ENCODE results near the gene RAB11FIP5. TPM values are rescaled to one million over a fixed set of nuclear protein-coding genes. Genes with fewer than 3 reads are reported as not detected.

RAB11FIP5 gene
- total RNA-seq, 2 experiments from 2014 or later: 12.6 to 13.8 TPM

DNA sequence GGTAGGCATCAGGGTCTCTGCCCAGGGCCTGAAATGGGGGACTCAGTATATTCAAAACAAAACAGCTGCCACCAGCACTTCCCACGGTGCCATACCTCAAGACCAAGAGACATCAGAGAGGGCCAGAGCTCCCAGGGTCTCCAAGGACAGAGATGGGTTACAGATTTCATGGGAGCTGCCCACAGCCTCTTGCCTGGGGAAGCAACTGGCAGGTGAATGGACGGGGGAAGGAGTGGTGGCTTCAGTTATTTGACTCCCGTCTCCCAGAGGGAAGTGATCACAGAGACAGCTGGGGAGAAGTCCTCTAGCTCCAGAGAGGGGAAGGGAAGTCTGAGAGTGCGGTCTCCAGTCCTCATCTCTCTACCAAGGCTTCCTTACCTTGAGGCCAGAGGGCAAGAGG is 25.4 kb downstream of the RAB11FIP5 start:
- intact Hi-C loops (cut with DNase I, micrococcal nuclease): loop anchor here in 1 of 2 experiments (5.0 kb wide), 1 partner anchor 95 kb away; no protein-coding TSS in a partner anchor
- Histone ChIP-seq H3K9me3 (ENCODE audit: control insufficient read depth in 1 of 2, insufficient read depth in 1 of 2, low read length in 2 of 2) (no peaks in the 10 kb centered on the region), H3K4me1 (ENCODE audit: insufficient read depth, low read length) (peaks cover 3% of the 10 kb centered on the region), H3K4me3 (ENCODE audit: low read length) (no peak overlapping the region), H3K27me3 (ENCODE audit: control insufficient read depth in 1 of 2, insufficient read depth in 2 of 2, low read length in 2 of 2) (no peaks in the 10 kb centered on the region), H3K27ac (ENCODE audit: low read depth in 1 of 2, low read length in 2 of 2) (no peak overlapping the region), H3K36me3 (ENCODE audit: insufficient read depth, low read length) (no peaks in the 10 kb centered on the region)
- DNase-seq: no peak
- no peak for ATAC-seq (ENCODE audit: poor library complexity)
- no peaks in the 10 kb centered on the region for H3K4me1 Mint-ChIP-seq (ENCODE audit: low read depth)
- H3K27me3 Mint-ChIP-seq: no peaks in the 10 kb centered on the region
- no peaks in the 10 kb centered on the region for H3K36me3 Mint-ChIP-seq (ENCODE audit: low read depth)
- CTCF ChIA-PET: interaction anchor here (3.4 kb wide), 1 partner anchor 90 kb away, joined by 30 read pairs; no protein-coding TSS in a partner anchor
- no peak overlapping the region for H3K27ac Mint-ChIP-seq
- no peak overlapping the region for H3K4me3 Mint-ChIP-seq
- TF ChIP-seq, protein P1, sequence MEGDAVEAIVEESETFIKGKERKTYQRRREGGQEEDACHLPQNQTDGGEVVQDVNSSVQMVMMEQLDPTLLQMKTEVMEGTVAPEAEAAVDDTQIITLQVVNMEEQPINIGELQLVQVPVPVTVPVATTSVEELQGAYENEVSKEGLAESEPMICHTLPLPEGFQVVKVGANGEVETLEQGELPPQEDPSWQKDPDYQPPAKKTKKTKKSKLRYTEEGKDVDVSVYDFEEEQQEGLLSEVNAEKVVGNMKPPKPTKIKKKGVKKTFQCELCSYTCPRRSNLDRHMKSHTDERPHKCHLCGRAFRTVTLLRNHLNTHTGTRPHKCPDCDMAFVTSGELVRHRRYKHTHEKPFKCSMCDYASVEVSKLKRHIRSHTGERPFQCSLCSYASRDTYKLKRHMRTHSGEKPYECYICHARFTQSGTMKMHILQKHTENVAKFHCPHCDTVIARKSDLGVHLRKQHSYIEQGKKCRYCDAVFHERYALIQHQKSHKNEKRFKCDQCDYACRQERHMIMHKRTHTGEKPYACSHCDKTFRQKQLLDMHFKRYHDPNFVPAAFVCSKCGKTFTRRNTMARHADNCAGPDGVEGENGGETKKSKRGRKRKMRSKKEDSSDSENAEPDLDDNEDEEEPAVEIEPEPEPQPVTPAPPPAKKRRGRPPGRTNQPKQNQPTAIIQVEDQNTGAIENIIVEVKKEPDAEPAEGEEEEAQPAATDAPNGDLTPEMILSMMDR (IDR thresholded peaks at IDR 0.05): no peak
- H3K9me3 Mint-ChIP-seq: no peaks in the 10 kb centered on the region
- POLR2A ChIA-PET: interaction anchor here (0.7 kb wide), 1 partner anchor 16 kb away, joined by 3 read pairs; the partner anchor contains the start of gene SFXN5

DNA sequence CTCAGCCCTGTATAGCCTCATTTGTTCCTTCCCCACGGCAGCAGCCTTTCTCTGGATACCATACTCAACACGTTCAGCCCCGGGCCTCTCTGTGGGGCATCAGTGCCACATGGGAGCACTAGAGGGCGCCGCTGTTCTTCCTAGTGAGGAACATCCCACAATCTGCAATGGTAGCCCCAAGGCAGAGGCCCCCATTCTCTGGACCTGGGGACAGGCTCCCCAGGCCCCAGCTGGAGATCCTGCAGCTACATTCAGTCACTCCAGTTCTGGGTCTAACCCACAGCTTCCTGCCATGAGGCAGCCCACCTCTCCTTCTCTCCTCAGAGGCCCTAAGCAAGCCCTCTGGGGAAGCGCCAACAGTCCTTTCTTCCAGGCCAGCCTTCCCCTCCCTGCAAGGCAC is 27.1 kb downstream of the RAB11FIP5 start:
- Mint-ChIP-seq H3K9me3 (no peaks in the 10 kb centered on the region), H3K27me3 (no peaks in the 10 kb centered on the region), H3K4me1 (ENCODE audit: low read depth) (no peaks in the 10 kb centered on the region), H3K4me3 (no peak overlapping the region), H3K36me3 (ENCODE audit: low read depth) (no peaks in the 10 kb centered on the region), H3K27ac (no peak overlapping the region)
- ChIA-PET POLR2A (no interaction called here), CTCF (interaction anchor here (1.1 to 3.4 kb wide), 4 partner anchors 26 to 127 kb away, joined by 3 to 30 read pairs (median 10); no protein-coding TSS in a partner anchor)
- Histone ChIP-seq H3K9me3 (ENCODE audit: control insufficient read depth in 1 of 2, insufficient read depth in 1 of 2, low read length in 2 of 2) (no peaks in the 10 kb centered on the region), H3K27ac (ENCODE audit: low read depth in 1 of 2, low read length in 2 of 2) (no peak overlapping the region), H3K4me3 (ENCODE audit: low read length) (no peak overlapping the region), H3K4me1 (ENCODE audit: insufficient read depth, low read length) (peaks cover 3% of the 10 kb centered on the region), H3K27me3 (ENCODE audit: control insufficient read depth in 1 of 2, insufficient read depth in 2 of 2, low read length in 2 of 2) (no peaks in the 10 kb centered on the region), H3K36me3 (ENCODE audit: insufficient read depth, low read length) (no peaks in the 10 kb centered on the region)
- intact Hi-C loops (cut with DNase I, micrococcal nuclease): loop anchor here (1.0 to 5.0 kb wide), 4 partner anchors 78 to 127 kb away; no protein-coding TSS in a partner anchor
- DNase-seq: peak; percentile 73 to 89 (median 78)
- peak; percentile 96 for ATAC-seq (ENCODE audit: poor library complexity)
- TF ChIP-seq, protein P1 (IDR thresholded peaks at IDR 0.05): peak; percentile 89

DNA sequence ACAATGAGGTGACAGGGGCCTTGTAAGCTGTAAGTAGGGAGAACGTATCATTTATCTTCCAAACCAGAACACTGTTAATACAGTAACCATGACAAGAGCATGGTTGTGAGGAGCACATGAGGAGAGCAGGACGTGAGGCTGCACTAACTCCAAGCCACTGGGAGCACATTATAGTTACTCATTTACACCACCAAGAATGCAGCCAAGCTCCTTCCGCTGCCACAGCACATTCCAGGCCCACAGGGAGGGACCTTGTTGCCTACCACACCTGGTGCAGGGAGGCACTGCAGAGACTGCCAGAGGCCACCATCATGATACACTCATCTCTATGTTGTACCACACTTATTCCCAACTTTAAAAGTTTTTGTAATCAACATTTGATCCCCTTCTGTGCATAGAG is 27.8 kb downstream of the RAB11FIP5 start:
- Histone ChIP-seq H3K4me3 (ENCODE audit: low read length) (no peak overlapping the region), H3K4me1 (ENCODE audit: insufficient read depth, low read length) (peaks cover 3% of the 10 kb centered on the region), H3K9me3 (ENCODE audit: control insufficient read depth in 1 of 2, insufficient read depth in 1 of 2, low read length in 2 of 2) (no peaks in the 10 kb centered on the region), H3K27me3 (ENCODE audit: control insufficient read depth in 1 of 2, insufficient read depth in 2 of 2, low read length in 2 of 2) (no peaks in the 10 kb centered on the region), H3K36me3 (ENCODE audit: insufficient read depth, low read length) (no peaks in the 10 kb centered on the region), H3K27ac (ENCODE audit: low read depth in 1 of 2, low read length in 2 of 2) (no peak overlapping the region)
- H3K27ac Mint-ChIP-seq: no peak overlapping the region
- no peaks in the 10 kb centered on the region for H3K4me1 Mint-ChIP-seq (ENCODE audit: low read depth)
- no peaks in the 10 kb centered on the region for H3K9me3 Mint-ChIP-seq
- H3K27me3 Mint-ChIP-seq: no peaks in the 10 kb centered on the region
- no peak for ATAC-seq (ENCODE audit: poor library complexity)
- CTCF ChIA-PET: interaction anchor here (0.8 to 3.4 kb wide), 4 partner anchors 71 to 128 kb away, joined by 4 to 30 read pairs (median 10); no protein-coding TSS in a partner anchor
- intact Hi-C loops (cut with DNase I, micrococcal nuclease): loop anchor here (1.0 to 5.0 kb wide), 4 partner anchors 78 to 127 kb away; no protein-coding TSS in a partner anchor
- no peak overlapping the region for H3K4me3 Mint-ChIP-seq
- no peak for DNase-seq
- H3K36me3 Mint-ChIP-seq (ENCODE audit: low read depth): no peaks in the 10 kb centered on the region
- POLR2A ChIA-PET: no interaction called here
- TF ChIP-seq, protein P1 (IDR thresholded peaks at IDR 0.05): no peak

Data from CD4-positive, alpha-beta T cell (primary cell).